ENCODE measurements around the gene HTR7.
A peak's percentile ranks its signal among the peaks of the same experiment; 100 is the strongest.

DNA sequence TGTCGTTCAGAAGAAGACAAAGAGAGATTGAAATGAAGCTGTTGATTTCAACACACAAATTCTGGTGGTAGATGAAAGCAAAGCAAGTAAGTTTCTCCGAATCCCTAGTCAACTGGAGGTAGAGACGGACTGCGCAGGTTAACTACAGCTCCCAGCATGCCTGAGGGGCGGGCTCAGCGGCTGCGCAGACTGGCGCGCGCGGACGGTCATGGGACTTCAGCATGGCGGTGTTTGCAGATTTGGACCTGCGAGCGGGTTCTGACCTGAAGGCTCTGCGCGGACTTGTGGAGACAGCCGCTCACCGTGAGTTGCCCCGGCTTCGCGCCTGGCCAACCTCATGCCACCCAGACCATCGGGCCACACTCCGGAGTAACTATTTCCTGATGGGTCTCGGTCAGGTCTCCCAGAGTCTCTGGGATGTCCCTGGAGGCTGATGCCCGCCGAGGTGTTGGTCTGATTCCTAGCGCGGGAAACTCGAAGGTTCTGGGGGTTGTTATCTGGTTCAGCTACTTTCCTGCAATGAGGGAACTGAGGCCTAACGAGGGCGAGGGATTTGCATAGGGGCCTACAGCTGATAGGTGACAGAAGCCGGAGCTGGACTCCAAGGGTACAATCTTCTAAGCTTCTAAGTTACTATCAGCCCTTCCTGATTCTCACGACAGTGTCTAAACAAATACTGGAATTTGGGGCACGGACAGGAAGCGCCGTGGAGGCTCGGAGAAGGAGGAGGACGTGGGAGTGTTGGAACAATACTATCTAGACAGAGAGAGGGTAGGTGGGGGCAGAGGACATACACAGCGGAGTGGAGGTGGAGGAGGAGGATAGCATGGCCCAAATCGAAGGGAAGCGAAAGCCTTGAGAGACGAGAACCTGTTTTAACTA lies 14.2 kb upstream of the HTR7 start, which contains the start of gene RPP30:
- TF ChIP-seq POLR2A (IDR thresholded peaks at IDR 0.05) (peak; percentile 52), CTCF (IDR thresholded peaks at IDR 0.05) (peak in 1 of 3 donors; percentile 22)
